K562 (cell line): Measurements from ENCODE around the gene TRAF3.

Source experiments
- MAFG ChIP-seq: fragments of 450-650 bp; conservative IDR thresholded peaks from 2 replicates; pipeline ENCODE4 v1.6.1; 2016; ENCODE audit warnings: missing genetic modification characterization, missing compliant biosample characterization
- MCM2 ChIP-seq: fragments of 450-650 bp; IDR thresholded peaks from 2 replicates; pipeline ENCODE4 v1.6.1; 2017; ENCODE audit warnings: low read depth, mild to moderate bottlenecking
- OTX1 ChIP-seq: fragments of 450-650 bp; formaldehyde crosslinking; IDR thresholded peaks from 2 replicates; pipeline ENCODE4 v1.4.0; 2022; ENCODE audit warnings: mild to moderate bottlenecking
- POLR2AphosphoS5 ChIP-seq: IDR thresholded peaks from 2 replicates; pipeline ENCODE4 v1.6.1; 2011; ENCODE audit warnings: mild to moderate bottlenecking, low read depth, low read length, moderate library complexity; ENCODE audit not compliant: control insufficient read depth, insufficient read depth
- TCFL5 ChIP-seq: fragments of 250-450 bp; sonication (Bioruptor Pico); conservative IDR thresholded peaks from 2 replicates; pipeline ENCODE4 v1.6.1; 2021; ENCODE audit warnings: mild to moderate bottlenecking, moderate library complexity, matching md5 sums
- TRIM28 ChIP-seq: fragments of 450-650 bp; IDR thresholded peaks from 2 replicates; pipeline ENCODE4 v1.6.1; 2017
- YY1 ChIP-seq, 3 experiments: IDR thresholded peaks; 2 replicates each; pipeline ENCODE4 v1.6.1; 2011; ENCODE audit warnings: low read length in 2 of 3, mild to moderate bottlenecking in 2 of 3, moderate library complexity in 2 of 3, borderline replicate concordance in 1 of 3, control low read depth in 1 of 3, low read depth in 1 of 3; ENCODE audit not compliant: insufficient read depth in 3 of 3, insufficient replicate concordance in 2 of 3, control insufficient read depth in 1 of 3, insufficient read length in 1 of 3; ENCODE audit errors: extremely low read depth in 1 of 3
- TF ChIP-seq, protein P1 (sequence below): sonication (generic); formaldehyde crosslinking; IDR thresholded peaks from 2 replicates; pipeline ENCODE4 v1.8.1; 2023; ENCODE audit warnings: mild to moderate bottlenecking, missing genetic modification reagents

DNA sequence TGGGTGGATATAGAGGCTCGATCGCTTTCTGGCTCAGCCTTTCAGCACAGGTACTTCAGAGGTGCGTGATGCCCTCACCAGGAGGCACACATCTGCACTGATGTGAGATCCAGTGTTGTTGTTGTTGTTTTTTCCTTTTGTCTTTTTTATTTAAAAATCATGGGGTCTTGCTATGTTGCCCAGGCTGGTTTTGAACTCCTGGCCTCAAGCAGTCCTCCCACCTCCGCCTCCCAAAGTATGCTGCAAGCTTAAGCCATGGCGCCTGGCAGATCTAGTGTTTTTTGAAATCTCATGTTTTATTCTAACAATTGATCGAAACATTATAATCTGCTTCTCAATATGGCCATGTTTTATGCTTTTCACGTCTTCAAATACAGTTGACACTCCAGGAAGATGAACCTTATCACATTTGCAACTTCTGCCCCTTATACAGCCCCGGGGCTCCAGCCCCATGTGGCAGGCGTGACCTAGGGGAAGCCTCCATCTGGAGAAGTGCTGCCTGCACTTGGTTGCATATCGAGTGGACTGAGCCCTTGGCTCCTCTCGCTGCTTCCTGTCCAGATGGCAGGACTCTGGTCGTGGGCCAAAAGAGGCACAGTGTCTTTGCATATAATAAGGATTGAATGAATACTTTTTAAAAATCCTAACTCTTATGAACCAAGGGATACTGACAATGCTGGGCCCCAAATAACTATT is 71.7 kb downstream of the TRAF3 start:
- TF ChIP-seq, protein P1, sequence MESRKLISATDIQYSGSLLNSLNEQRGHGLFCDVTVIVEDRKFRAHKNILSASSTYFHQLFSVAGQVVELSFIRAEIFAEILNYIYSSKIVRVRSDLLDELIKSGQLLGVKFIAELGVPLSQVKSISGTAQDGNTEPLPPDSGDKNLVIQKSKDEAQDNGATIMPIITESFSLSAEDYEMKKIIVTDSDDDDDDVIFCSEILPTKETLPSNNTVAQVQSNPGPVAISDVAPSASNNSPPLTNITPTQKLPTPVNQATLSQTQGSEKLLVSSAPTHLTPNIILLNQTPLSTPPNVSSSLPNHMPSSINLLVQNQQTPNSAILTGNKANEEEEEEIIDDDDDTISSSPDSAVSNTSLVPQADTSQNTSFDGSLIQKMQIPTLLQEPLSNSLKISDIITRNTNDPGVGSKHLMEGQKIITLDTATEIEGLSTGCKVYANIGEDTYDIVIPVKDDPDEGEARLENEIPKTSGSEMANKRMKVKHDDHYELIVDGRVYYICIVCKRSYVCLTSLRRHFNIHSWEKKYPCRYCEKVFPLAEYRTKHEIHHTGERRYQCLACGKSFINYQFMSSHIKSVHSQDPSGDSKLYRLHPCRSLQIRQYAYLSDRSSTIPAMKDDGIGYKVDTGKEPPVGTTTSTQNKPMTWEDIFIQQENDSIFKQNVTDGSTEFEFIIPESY (CRISPR knock-in tag): no peak
- no peak for TF ChIP-seq TCFL5 (CRISPR knock-in tag)
- no peak for TF ChIP-seq OTX1
- TF ChIP-seq MCM2: no peak
- no peak for TF ChIP-seq TRIM28
- no peak for TF ChIP-seq POLR2AphosphoS5
- no peak for TF ChIP-seq MAFG (tag)
- TF ChIP-seq YY1 (IDR thresholded peaks at IDR 0.05; ENCODE audit: borderline replicate concordance in 1 of 3, control insufficient read depth in 1 of 3, extremely low read depth in 1 of 3, insufficient read depth in 3 of 3, insufficient read length in 1 of 3, insufficient replicate concordance in 2 of 3, low read depth in 1 of 3, low read length in 2 of 3): no peak
